SKM-1 treated with dmso at 0.1 percent for 144 hours (cell line): ENCODE results near the gene KCTD19.

Experiments
- DNase-seq: peaks from one replicate; lab custom pipeline; 2025; ENCODE audit not compliant: unreplicated experiment; lab: John Stamatoyannopoulos, UW

KCTD19 gene

GRCh38 chr16:67283826-67284555 is 42.5 kb downstream of the KCTD19 start:
- DNase-seq, result no peak

- no peak for DNase-seq
These were observed 43.3 kb downstream of the KCTD19 start for GRCh38 chr16:67283039-67283825.

- no peak for DNase-seq
These were observed 44.1 kb downstream of the KCTD19 start for GRCh38 chr16:67282447-67282805.

- DNase-seq, result no peak
These were observed 44.8 kb downstream of the KCTD19 start for GRCh38 chr16:67281536-67282446.

- DNase-seq, result no peak
These were observed 46.2 kb downstream of the KCTD19 start for GRCh38 chr16:67280090-67281015.

- peak; percentile 78 for DNase-seq
These were observed 47.0 kb downstream of the KCTD19 start, which contains the start of gene PLEKHG4 for GRCh38 chr16:67279296-67280089. Gene PLEKHG4, plus strand, starts transcription at chr16:67279532. Its CDS starts 513 bp downstream, at chr16:67280045.

- DNase-seq, result peak; percentile 45
These were observed 47.7 kb downstream of the KCTD19 start for GRCh38 chr16:67278773-67279295.

GRCh38 chr16:67277999-67278772 is 48.4 kb downstream of the KCTD19 start:
- DNase-seq, result no peak

GRCh38 chr16:67277294-67277998 is 49.1 kb downstream of the KCTD19 start:
- DNase-seq, result no peak

- no peak for DNase-seq
These were observed 51.2 kb downstream of the KCTD19 start for GRCh38 chr16:67275321-67275720.

- no peak for DNase-seq
These were observed 55.1 kb downstream of the KCTD19 start for GRCh38 chr16:67271446-67271845.

GRCh38 chr16:67270931-67271338 is 55.6 kb downstream of the KCTD19 start:
- DNase-seq, result no peak

GRCh38 chr16:67269766-67270165 is 56.8 kb downstream of the KCTD19 start:
- no peak for DNase-seq

GRCh38 chr16:67268136-67268579 is 58.4 kb downstream of the KCTD19 start:
- no peak for DNase-seq

- DNase-seq, result no peak
These were observed 60.7 kb downstream of the KCTD19 start for GRCh38 chr16:67265834-67266233.

GRCh38 chr16:67264866-67265265 is 61.7 kb downstream of the KCTD19 start:
- DNase-seq, result no peak

GRCh38 chr16:67264277-67264676 is 62.3 kb downstream of the KCTD19 start:
- no peak for DNase-seq

GRCh38 chr16:67263201-67263600 is 63.3 kb downstream of the KCTD19 start:
- DNase-seq, result no peak
